Measurements from ENCODE around the gene CCSER1. TPM values are rescaled to one million over a fixed set of nuclear protein-coding genes. Genes with fewer than 3 reads are reported as not detected.

The CCSER1 gene
- total RNA-seq, 2 experiments from 2014 or later: not detected

GRCh38 chr4:90960840-90961239 is 833.6 kb downstream of the CCSER1 start:
- Mint-ChIP-seq H3K27me3 (no peaks in the 10 kb centered on the region), H3K36me3 (ENCODE audit: low read depth) (no peaks in the 10 kb centered on the region), H3K4me1 (ENCODE audit: low read depth) (no peaks in the 10 kb centered on the region), H3K27ac (no peak overlapping the region), H3K9me3 (peaks cover 4% of the 10 kb centered on the region), H3K4me3 (no peak overlapping the region)
- no peak for TF ChIP-seq CTCF (IDR thresholded peaks at IDR 0.05)
- ChIA-PET CTCF (no interaction called here), POLR2A (no interaction called here)
- DNase-seq (no peak), ATAC-seq (no peak)
- intact Hi-C loops (cut with micrococcal nuclease): no loop called here

DNA sequence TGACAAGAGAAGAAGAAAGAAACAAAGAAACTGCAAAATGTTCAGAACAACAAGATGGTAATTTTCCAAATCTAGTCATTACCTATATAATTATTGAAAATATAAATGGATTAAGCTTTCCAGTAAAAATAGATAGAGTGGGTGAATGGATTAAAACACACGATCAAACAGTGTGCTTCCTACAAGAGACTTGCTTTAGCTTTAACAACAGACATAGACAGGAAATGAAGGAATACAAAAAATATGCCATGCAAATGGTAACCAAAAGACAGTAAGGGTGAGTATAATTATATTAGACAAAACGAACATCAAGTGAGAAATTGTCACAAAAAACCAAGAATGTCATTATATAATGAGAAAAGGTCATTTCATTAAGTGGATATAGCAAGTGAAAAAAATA is 842.8 kb downstream of the CCSER1 start:
- H3K4me1 Mint-ChIP-seq (ENCODE audit: low read depth): no peaks in the 10 kb centered on the region
- no peaks in the 10 kb centered on the region for H3K27me3 Mint-ChIP-seq
- H3K4me3 Mint-ChIP-seq: no peak overlapping the region
- no peak for ATAC-seq
- H3K9me3 Mint-ChIP-seq: peaks cover 5% of the 10 kb centered on the region
- DNase-seq: no peak
- no peak for TF ChIP-seq CTCF (IDR thresholded peaks at IDR 0.05)
- ChIA-PET POLR2A (no interaction called here), CTCF (no interaction called here)
- H3K36me3 Mint-ChIP-seq (ENCODE audit: low read depth): no peaks in the 10 kb centered on the region
- intact Hi-C loops (cut with micrococcal nuclease): no loop called here
- no peak overlapping the region for H3K27ac Mint-ChIP-seq

DNA sequence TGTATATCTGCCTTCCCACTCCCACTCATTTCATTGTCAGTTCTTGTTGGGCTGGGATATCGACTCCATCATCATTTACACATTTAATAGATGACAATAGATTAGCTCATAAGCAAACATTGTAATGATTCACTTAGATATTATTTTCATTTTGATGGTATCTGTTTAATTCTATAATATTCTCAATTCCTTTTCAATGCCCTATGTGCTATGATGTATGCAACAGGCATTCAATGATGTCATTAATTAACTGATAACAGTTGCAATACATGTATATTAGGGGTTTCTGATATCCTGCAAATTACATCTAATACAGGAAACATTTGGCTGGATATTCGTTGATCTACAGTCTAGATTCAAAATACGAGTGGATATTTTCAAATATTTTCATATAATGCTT is 850.5 kb downstream of the CCSER1 start:
- Mint-ChIP-seq H3K27me3 (no peaks in the 10 kb centered on the region), H3K36me3 (ENCODE audit: low read depth) (no peaks in the 10 kb centered on the region), H3K4me3 (no peak overlapping the region), H3K4me1 (ENCODE audit: low read depth) (no peaks in the 10 kb centered on the region), H3K27ac (no peak overlapping the region), H3K9me3 (peaks cover 2% of the 10 kb centered on the region)
- POLR2A ChIA-PET: no interaction called here
- intact Hi-C loops (cut with micrococcal nuclease): no loop called here
- ATAC-seq (no peak), DNase-seq (no peak)
- TF ChIP-seq CTCF (IDR thresholded peaks at IDR 0.05): no peak
- CTCF ChIA-PET: no interaction called here

DNA sequence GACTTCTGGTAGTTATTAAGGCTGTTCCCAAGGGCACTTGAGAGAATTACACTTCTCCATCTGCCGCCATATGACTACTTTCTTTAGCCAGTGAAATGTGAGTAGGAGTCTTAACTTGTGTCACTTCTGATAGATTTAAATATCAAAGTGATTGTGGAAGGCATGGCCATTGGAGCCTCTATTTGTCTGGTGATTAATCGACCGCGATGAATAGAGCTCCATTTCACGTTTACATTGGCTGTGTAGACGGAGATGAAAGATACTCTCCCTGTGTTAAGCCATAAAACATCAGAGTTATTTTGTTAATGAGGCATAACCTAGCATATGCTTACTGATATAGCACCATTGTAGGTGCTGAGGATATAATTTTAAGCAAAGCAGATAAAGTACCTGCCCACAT is 852.4 kb downstream of the CCSER1 start:
- DNase-seq: no peak
- intact Hi-C loops (cut with micrococcal nuclease): no loop called here
- Mint-ChIP-seq H3K4me3 (no peak overlapping the region), H3K27me3 (no peaks in the 10 kb centered on the region), H3K9me3 (peaks cover 2% of the 10 kb centered on the region), H3K4me1 (ENCODE audit: low read depth) (no peaks in the 10 kb centered on the region), H3K36me3 (ENCODE audit: low read depth) (no peaks in the 10 kb centered on the region), H3K27ac (no peak overlapping the region)
- POLR2A ChIA-PET: no interaction called here
- CTCF ChIA-PET: no interaction called here
- ATAC-seq: no peak
- no peak for TF ChIP-seq CTCF (IDR thresholded peaks at IDR 0.05)

DNA sequence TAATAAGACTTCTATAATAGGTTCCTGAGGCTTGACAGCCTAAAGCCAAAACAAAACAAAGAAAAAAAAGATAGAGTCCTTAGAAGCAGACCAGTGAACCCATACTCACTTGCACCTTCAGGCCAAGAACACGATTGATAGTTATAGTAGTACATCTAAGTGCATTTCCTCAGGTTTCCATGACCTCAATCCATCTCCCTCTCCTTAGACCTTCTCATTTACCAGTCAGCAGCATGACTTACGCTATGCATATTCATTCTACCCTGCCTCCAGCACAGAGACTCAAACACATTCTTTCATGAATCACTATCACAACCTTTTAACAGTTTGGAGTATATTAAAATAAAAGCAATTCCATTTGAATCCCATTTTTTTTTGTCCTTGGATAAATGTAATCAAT is 855.6 kb downstream of the CCSER1 start:
- Mint-ChIP-seq H3K4me3 (no peak overlapping the region), H3K27ac (no peak overlapping the region), H3K4me1 (ENCODE audit: low read depth) (no peaks in the 10 kb centered on the region), H3K9me3 (peaks cover 3% of the 10 kb centered on the region), H3K27me3 (no peaks in the 10 kb centered on the region), H3K36me3 (ENCODE audit: low read depth) (no peaks in the 10 kb centered on the region)
- no peak for ATAC-seq
- intact Hi-C loops (cut with micrococcal nuclease): no loop called here
- no peak for TF ChIP-seq CTCF (IDR thresholded peaks at IDR 0.05)
- ChIA-PET CTCF (no interaction called here), POLR2A (no interaction called here)
- no peak for DNase-seq

Data from activated CD8-positive, alpha-beta T cell treated with anti-CD3 and anti-CD28 coated beads for 36 hours (primary cell).